ENCODE measurements around the gene RPTOR. TPM values are rescaled to one million over a fixed set of nuclear protein-coding genes. Genes with fewer than 3 reads are reported as not detected.

RPTOR gene
- total RNA-seq, 1 experiment from 2014 or later: 25.1 TPM

- H4K20me1 ChIP-seq (ENCODE audit: control insufficient read depth, insufficient read depth, insufficient read length): no peaks in the 10 kb centered on the region
- Mint-ChIP-seq H3K36me3 (ENCODE audit: insufficient read depth in 1 of 3, low read depth in 3 of 3) (peaks cover 10 to 23% (median 13%) of the 10 kb centered on the region in 3 experiments), H3K4me1 (peaks cover 34 to 40% of the 10 kb centered on the region in 2 experiments), H3K4me3 (no peak overlapping the region), H3K27ac (no peak overlapping the region), H3K27me3 (ENCODE audit: low read depth) (no peaks in the 10 kb centered on the region; the same call in 1 of the 2 replicates), H3K9me3 (peaks cover 0 to 9% of the 10 kb centered on the region in 2 experiments; a peak in 2 of 5 replicates)
- H3K4me2 ChIP-seq (ENCODE audit: insufficient read depth, insufficient read length, low read length): no peak overlapping the region
- no peak overlapping the region for H2BK5ac ChIP-seq (ENCODE audit: insufficient read length, low read length)
- no peaks in the 10 kb centered on the region for H3K79me2 ChIP-seq (ENCODE audit: insufficient read depth, low read length)
- no peak overlapping the region for H4K8ac ChIP-seq (replicated peaks; ENCODE audit: insufficient read length, low read depth, low read length)
- no peaks in the 10 kb centered on the region for H3K23me2 ChIP-seq (ENCODE audit: insufficient read length, low read depth, low read length, poor library complexity, severe bottlenecking)
- H3K27me3 ChIP-seq (ENCODE audit: insufficient read depth, low read length): no peaks in the 10 kb centered on the region
- no peak for DNase-seq
- no peak overlapping the region for H2BK20ac ChIP-seq (ENCODE audit: low read depth, low read length, poor library complexity, severe bottlenecking)
- H3K9ac ChIP-seq (ENCODE audit: extremely low read depth, insufficient read length, low read length): no peak overlapping the region
- no peak overlapping the region for H3K14ac ChIP-seq (ENCODE audit: insufficient read depth, low read length)
- H3T11ph ChIP-seq (ENCODE audit: low read length): no peak overlapping the region
- no peak for TF ChIP-seq CTCF (conservative IDR thresholded peaks at IDR 0.05)
- no CpG with 5 or more reads among the region's 6 CpGs for WGBS (ENCODE audit: extremely low coverage, insufficient read length, low lambda C conversion rate)
- H2BK15ac ChIP-seq (ENCODE audit: low read depth, low read length): no peak overlapping the region
- H3K4me1 ChIP-seq (ENCODE audit: insufficient read depth, low read length): peaks cover 5% of the 10 kb centered on the region; the same call in 1 of the 2 replicates
- H3K27ac ChIP-seq (ENCODE audit: insufficient read length, low read depth, low read length): no peak overlapping the region
- no peak overlapping the region for H4K5ac ChIP-seq (ENCODE audit: insufficient read length, low read depth, low read length)
- H3K56ac ChIP-seq (ENCODE audit: insufficient read length, low read depth, low read length): no peak overlapping the region
- no peak overlapping the region for H2AK5ac ChIP-seq (ENCODE audit: insufficient read length, low read length)
- H2BK12ac ChIP-seq (ENCODE audit: insufficient read length, low read depth, low read length): no peak overlapping the region
- no peaks in the 10 kb centered on the region for H3K79me1 ChIP-seq (ENCODE audit: insufficient read depth, low read depth, low read length, poor library complexity, severe bottlenecking)
- no peak overlapping the region for H2BK120ac ChIP-seq (ENCODE audit: low read depth, low read length, poor library complexity, severe bottlenecking)
- H3K18ac ChIP-seq (ENCODE audit: insufficient read length, low read depth, low read length): no peak overlapping the region
- H3K4ac ChIP-seq (ENCODE audit: low read depth, low read length): no peak overlapping the region
- H4K91ac ChIP-seq (ENCODE audit: insufficient read length, low read depth, low read length): no peak overlapping the region
- no peak overlapping the region for H3K23ac ChIP-seq (ENCODE audit: insufficient read length, low read depth, low read length)
- no peaks in the 10 kb centered on the region for H3K9me3 ChIP-seq (ENCODE audit: control insufficient read depth, low read depth, low read length)
- H2AFZ ChIP-seq (ENCODE audit: low read length): no peak overlapping the region
Measured at GRCh38 chr17:80864751-80865150, 320.1 kb downstream of the RPTOR start.

Measured in H9 (cell line).